Measurements from ENCODE around the gene NKAIN2. TPM values are rescaled to one million over a fixed set of nuclear protein-coding genes. Genes with fewer than 3 reads are reported as not detected.

Gene NKAIN2
- total RNA-seq, 1 experiment from 2014 or later: 2.2 TPM

- TF ChIP-seq CTCF (conservative IDR thresholded peaks at IDR 0.05; ENCODE audit: low read depth, low read length): no peak
- no peak for TF ChIP-seq EZH2 (IDR thresholded peaks at IDR 0.05; ENCODE audit: borderline replicate concordance, low read depth, low read length, poor library complexity, severe bottlenecking)
- DNase-seq (ENCODE audit: low spot score): no peak
- POLR2A ChIA-PET (ENCODE audit: low non-redundant PET): no interaction called here
- CTCF ChIA-PET: interaction anchor here (0.6 kb wide), 1 partner anchor 1262 kb away, joined by 12 read pairs; no protein-coding TSS in a partner anchor
- no peaks in the 10 kb centered on the region for H3K36me3 ChIP-seq (ENCODE audit: insufficient read depth, low read length, poor library complexity, severe bottlenecking)
- BruUV-seq (replicated peaks): no TSS peak
- no peak overlapping the region for H3K4me3 ChIP-seq (ENCODE audit: low read depth, low read length, poor library complexity, severe bottlenecking)
- no peaks in the 10 kb centered on the region for H3K9me3 ChIP-seq (ENCODE audit: low read depth, low read length, poor library complexity, severe bottlenecking)
- no peaks in the 10 kb centered on the region for H3K4me1 ChIP-seq (ENCODE audit: insufficient read depth, low read length, poor library complexity, severe bottlenecking)
- H3K27me3 ChIP-seq (replicated peaks; ENCODE audit: insufficient read depth, low read depth, low read length, poor library complexity): no peaks in the 10 kb centered on the region
- intact Hi-C loops (cut with micrococcal nuclease; ENCODE audit: unreplicated experiment): no loop called here
- no peak overlapping the region for H3K27ac ChIP-seq (ENCODE audit: low read depth, low read length, poor library complexity, severe bottlenecking)
Observed at GRCh38 chr6:123940551-123940950, 136.9 kb downstream of the NKAIN2 start.

GRCh38 chr6:123941855-123942254 lies 138.2 kb downstream of the NKAIN2 start:
- Histone ChIP-seq H3K4me1 (ENCODE audit: insufficient read depth, low read length, poor library complexity, severe bottlenecking) (no peaks in the 10 kb centered on the region), H3K27me3 (replicated peaks; ENCODE audit: insufficient read depth, low read depth, low read length, poor library complexity) (no peaks in the 10 kb centered on the region), H3K9me3 (ENCODE audit: low read depth, low read length, poor library complexity, severe bottlenecking) (no peaks in the 10 kb centered on the region), H3K36me3 (ENCODE audit: insufficient read depth, low read length, poor library complexity, severe bottlenecking) (no peaks in the 10 kb centered on the region), H3K27ac (ENCODE audit: low read depth, low read length, poor library complexity, severe bottlenecking) (no peak overlapping the region), H3K4me3 (ENCODE audit: low read depth, low read length, poor library complexity, severe bottlenecking) (no peak overlapping the region)
- DNase-seq (ENCODE audit: low spot score): no peak
- no TSS peak for BruUV-seq (replicated peaks)
- ChIA-PET POLR2A (ENCODE audit: low non-redundant PET) (no interaction called here), CTCF (no interaction called here)
- no peak for TF ChIP-seq EZH2 (IDR thresholded peaks at IDR 0.05; ENCODE audit: borderline replicate concordance, low read depth, low read length, poor library complexity, severe bottlenecking)
- TF ChIP-seq CTCF (conservative IDR thresholded peaks at IDR 0.05; ENCODE audit: low read depth, low read length): no peak
- intact Hi-C loops (cut with micrococcal nuclease; ENCODE audit: unreplicated experiment): no loop called here

GRCh38 chr6:123945386-123945785 lies 141.7 kb downstream of the NKAIN2 start:
- ChIA-PET CTCF (no interaction called here), POLR2A (ENCODE audit: low non-redundant PET) (no interaction called here)
- Histone ChIP-seq H3K9me3 (ENCODE audit: low read depth, low read length, poor library complexity, severe bottlenecking) (peaks cover 4% of the 10 kb centered on the region), H3K36me3 (ENCODE audit: insufficient read depth, low read length, poor library complexity, severe bottlenecking) (no peaks in the 10 kb centered on the region), H3K27me3 (replicated peaks; ENCODE audit: insufficient read depth, low read depth, low read length, poor library complexity) (no peaks in the 10 kb centered on the region), H3K27ac (ENCODE audit: low read depth, low read length, poor library complexity, severe bottlenecking) (no peak overlapping the region), H3K4me3 (ENCODE audit: low read depth, low read length, poor library complexity, severe bottlenecking) (no peak overlapping the region), H3K4me1 (ENCODE audit: insufficient read depth, low read length, poor library complexity, severe bottlenecking) (no peaks in the 10 kb centered on the region)
- no TSS peak for BruUV-seq (replicated peaks)
- intact Hi-C loops (cut with micrococcal nuclease; ENCODE audit: unreplicated experiment): no loop called here
- no peak for DNase-seq (ENCODE audit: low spot score)
- TF ChIP-seq EZH2 (IDR thresholded peaks at IDR 0.05; ENCODE audit: borderline replicate concordance, low read depth, low read length, poor library complexity, severe bottlenecking) (no peak), CTCF (conservative IDR thresholded peaks at IDR 0.05; ENCODE audit: low read depth, low read length) (no peak)
